ENCODE data around the gene AIDA.

GRCh38 chr1:222642468-222642867, 69.8 kb downstream of the AIDA start:
- TF ChIP-seq EZH2 (IDR thresholded peaks at IDR 0.05) = no peak
- TF ChIP-seq POLR2AphosphoS5 (IDR thresholded peaks at IDR 0.05; ENCODE audit: borderline replicate concordance, low read depth, low read length) = no peak
